H7 (cell line): Measurements from ENCODE around the gene SHISA7. TPM values are rescaled to one million over a fixed set of nuclear protein-coding genes. Genes with fewer than 3 reads are reported as not detected.
A peak's percentile ranks its signal among the peaks of the same experiment; 100 is the strongest.

Experiments used
- DNase-seq: peaks from one replicate; pipeline ENCODE4 v3.0.0; 2012
- H3K27me3 ChIP-seq: 2 replicates; pipeline ENCODE4 v1.6.0; 2011; ENCODE audit warnings: mild to moderate bottlenecking, low read length; ENCODE audit not compliant: control insufficient read depth, insufficient read depth
- H3K36me3 ChIP-seq: replicated peaks from 2 replicates; pipeline ENCODE4 v1.5.1; 2011; ENCODE audit warnings: low read length; ENCODE audit not compliant: control insufficient read depth, insufficient read depth
- H3K4me3 ChIP-seq: 2 replicates; pipeline ENCODE4 v1.5.1; 2011; ENCODE audit warnings: low read depth, mild to moderate bottlenecking, control low read depth, low read length, moderate library complexity; ENCODE audit not compliant: insufficient read depth
- total RNA-seq: library from RNA; depleted of rRNA; stranded (reverse); fragments of >200 nt; shearing (Covaris generic); gene quantifications from 2 replicates; pipeline ENCODE4 v1.2.3, GENCODE V29; 2014

The SHISA7 gene
- total RNA-seq, 1 experiment from 2014 or later, result 0.07 TPM

GRCh38 chr19:55474269-55475265 lies 31.5 kb upstream of the SHISA7 start:
- no peak for DNase-seq
- no peaks in the 10 kb centered on the region for H3K36me3 ChIP-seq
- H3K4me3 ChIP-seq, result no peak overlapping the region
- no peaks in the 10 kb centered on the region for H3K27me3 ChIP-seq

- H3K4me3 ChIP-seq, result no peak overlapping the region
- H3K36me3 ChIP-seq, result no peaks in the 10 kb centered on the region
- peak; percentile 75 for DNase-seq
- no peaks in the 10 kb centered on the region for H3K27me3 ChIP-seq
Measured at GRCh38 chr19:55473225-55474012, 30.3 kb upstream of the SHISA7 start.

GRCh38 chr19:55472463-55472862 lies 29.4 kb upstream of the SHISA7 start:
- no peak overlapping the region for H3K4me3 ChIP-seq
- H3K27me3 ChIP-seq, result no peaks in the 10 kb centered on the region; the same call in 1 of the 2 replicates
- DNase-seq, result no peak
- no peaks in the 10 kb centered on the region for H3K36me3 ChIP-seq

DNA sequence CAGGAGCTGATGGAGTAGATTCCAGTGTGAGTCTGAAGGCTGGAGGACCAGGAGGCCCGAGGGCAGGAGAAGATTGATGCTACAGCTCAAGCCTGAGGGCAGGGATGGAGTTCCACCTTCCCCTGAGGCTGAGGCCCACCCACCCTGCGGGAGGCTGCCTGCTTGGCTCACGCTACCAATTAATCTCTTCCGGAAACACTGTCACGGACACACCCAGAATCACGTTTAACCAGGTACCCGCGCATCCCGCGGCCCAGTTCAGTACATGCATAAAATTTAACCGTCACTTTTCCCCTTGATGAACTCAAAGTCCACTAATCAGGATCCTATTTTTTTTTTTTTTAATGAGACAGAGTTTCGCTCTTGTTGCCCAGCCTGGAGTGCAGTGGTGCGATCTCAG lies 28.2 kb upstream of the SHISA7 start:
- no peak for DNase-seq
- Histone ChIP-seq H3K4me3 (no peak overlapping the region), H3K36me3 (no peaks in the 10 kb centered on the region), H3K27me3 (no peaks in the 10 kb centered on the region; the same call in 1 of the 2 replicates)

- Histone ChIP-seq H3K4me3 (no peak overlapping the region), H3K36me3 (no peaks in the 10 kb centered on the region)
- DNase-seq, result no peak
Measured at GRCh38 chr19:55468054-55468393, 24.9 kb upstream of the SHISA7 start.

GRCh38 chr19:55467236-55468053 lies 24.3 kb upstream of the SHISA7 start:
- Histone ChIP-seq H3K4me3 (no peak overlapping the region), H3K27me3 (peaks cover 20% of the 10 kb centered on the region; the same call in 1 of the 2 replicates), H3K36me3 (no peaks in the 10 kb centered on the region)
- peak; percentile 96 for DNase-seq

More at GRCh38 chr19:55468054-55468393, 24.9 kb upstream of the SHISA7 start:
- H3K27me3 ChIP-seq, result peaks cover 18% of the 10 kb centered on the region; the same call in 1 of the 2 replicates

DNA sequence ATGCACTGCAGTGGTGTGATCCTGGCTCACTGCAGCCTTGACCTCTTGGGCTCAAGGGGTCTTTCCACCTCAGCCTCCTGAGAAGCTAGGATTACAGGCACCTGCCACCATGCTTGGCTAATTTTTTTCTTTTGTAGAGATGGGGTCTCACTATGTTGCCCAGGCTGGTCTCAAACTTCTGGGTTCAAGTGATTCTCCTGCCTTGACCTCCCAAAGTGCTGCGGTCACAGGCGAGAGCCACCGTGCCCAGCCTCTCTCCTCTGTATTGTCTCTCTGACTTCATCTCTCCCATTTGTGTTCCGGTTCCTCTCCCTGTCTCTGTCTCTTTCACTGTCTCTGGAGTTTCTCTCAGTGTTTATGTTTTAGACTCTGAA lies 23.1 kb upstream of the SHISA7 start:
- no peak overlapping the region for H3K4me3 ChIP-seq

DNA sequence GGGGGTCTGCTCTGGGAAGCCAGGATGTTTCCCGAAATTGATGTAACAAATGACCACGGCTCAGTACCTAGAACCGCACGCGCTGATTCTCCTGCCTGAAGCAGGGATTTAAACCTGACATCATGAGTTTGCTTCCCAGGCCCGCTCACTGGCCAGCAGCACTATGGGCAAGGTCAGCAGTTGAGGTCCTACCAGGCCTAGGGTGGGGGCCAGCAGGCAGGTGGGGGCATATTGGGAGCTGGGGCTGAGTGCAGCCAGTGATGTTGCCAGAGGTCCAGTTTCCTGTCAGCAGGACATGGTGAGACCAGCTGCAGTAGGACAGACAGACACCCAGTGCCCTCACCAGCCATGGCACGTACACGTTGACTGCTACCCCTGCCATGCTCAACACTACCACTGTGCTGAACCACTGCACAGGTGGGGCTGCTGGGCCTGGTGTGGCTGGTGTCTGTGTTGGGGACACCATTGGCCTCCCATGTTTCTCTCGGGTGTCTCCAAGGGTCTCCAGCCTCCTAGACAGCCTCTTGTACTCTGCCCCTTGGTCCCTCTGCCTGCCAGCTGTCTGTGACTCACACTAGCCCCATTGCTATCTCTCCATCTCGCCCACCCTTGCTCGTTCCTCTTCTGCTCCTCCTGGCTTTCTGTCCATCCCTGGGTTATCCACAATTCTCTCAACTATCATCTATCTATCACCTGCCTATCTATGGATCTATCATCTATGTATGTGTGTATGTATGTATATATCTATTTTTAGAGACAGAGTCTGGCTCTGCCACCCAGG lies 22.6 kb upstream of the SHISA7 start:
- peaks cover 20% of the 10 kb centered on the region; the same call in 1 of the 2 replicates for H3K27me3 ChIP-seq
- no peak overlapping the region for H3K4me3 ChIP-seq
- H3K36me3 ChIP-seq, result no peaks in the 10 kb centered on the region
- no peak for DNase-seq

More for the DNA sequence above, 23.1 kb upstream of the SHISA7 start:
- DNase-seq, result no peak
- peaks cover 20% of the 10 kb centered on the region; the same call in 1 of the 2 replicates for H3K27me3 ChIP-seq
- H3K36me3 ChIP-seq, result no peaks in the 10 kb centered on the region

DNA sequence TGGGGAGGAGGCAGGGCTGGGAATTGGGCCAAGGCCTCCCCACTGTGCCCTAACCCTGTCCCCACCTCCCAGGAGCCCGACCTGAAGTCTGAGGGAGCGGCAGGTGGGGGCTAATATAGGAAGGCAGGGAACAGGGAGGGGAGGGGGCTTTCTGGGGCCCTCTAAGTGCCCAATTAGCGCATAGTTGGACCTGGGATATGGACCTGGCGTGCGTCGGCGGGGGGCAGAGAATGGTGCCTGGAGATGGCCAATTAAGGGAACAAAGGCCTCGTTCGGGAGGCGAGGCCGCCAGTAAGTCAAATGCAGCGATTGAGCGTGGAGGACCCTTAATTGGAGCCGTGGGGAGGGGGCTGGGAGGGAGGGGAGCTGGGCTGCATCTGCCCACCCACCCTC lies 21.6 kb upstream of the SHISA7 start, which contains the start of gene C19orf85:
Gene C19orf85, minus strand, starts transcription at position 90 of the 393 bp plus-strand sequence. CDS start 197 bp downstream, outside the sequence.
- peaks cover 20% of the 10 kb centered on the region; the same call in 1 of the 2 replicates for H3K27me3 ChIP-seq
- DNase-seq, result peak; percentile 62
- peak within 1 kb of the TSS; percentile 26 for H3K4me3 ChIP-seq
- no peaks in the 10 kb centered on the region for H3K36me3 ChIP-seq

DNA sequence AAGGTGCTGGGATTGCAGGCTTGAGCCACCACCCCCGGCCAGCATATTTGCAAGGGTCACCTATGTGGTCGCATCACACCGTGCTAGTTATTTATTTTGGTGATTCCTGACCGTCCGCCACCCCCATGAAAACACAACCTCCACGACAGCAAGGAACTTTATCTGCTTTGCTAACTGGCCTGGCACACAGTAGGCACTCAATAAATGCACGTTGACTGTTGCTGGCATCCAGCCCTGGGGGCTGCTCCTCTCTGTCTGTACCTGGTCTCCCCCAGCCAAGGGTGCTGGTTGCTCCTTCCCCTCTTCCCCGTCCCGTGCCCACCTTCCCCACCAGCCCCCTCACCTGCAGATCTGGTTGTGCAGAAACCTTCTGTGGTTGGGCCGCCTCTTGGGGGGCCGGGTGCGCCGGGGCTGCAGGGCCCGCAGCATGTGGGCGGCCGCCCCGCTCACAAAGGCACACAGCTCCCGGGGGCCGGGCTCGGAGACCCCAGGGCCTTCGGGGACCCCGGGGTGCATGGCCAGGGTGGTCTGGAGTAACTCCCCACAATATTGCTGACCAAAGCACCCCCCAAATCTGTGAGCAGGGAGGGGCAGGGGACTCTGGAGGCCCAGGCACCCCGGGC lies 21.1 kb upstream of the SHISA7 start:
- no peak for DNase-seq
- Histone ChIP-seq H3K4me3 (peak overlapping the region; percentile 26), H3K27me3 (peaks cover 20% of the 10 kb centered on the region; the same call in 1 of the 2 replicates)

DNA sequence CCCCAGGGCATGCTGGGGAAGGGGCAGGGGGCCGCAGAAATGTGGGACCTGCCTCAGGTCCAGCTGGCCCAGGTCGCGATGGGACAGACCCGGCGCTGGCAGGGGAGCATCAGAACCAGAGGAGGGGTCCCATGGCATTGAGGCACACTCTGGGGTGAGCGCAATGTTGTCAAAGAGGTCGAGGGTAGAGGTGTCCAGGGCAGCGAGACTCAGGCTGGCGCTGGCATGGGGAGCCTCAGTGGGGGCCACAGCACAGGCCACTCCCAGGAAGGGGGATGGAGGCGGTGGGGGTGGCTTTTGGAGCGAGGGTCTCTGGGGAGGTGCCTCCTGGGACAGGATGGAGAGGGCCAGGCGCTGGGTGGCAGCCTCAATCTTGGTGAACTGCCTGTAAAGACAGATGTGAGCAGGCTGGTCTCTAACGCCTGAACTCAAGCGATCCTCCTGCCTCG lies 20.5 kb upstream of the SHISA7 start:
- DNase-seq, result no peak
- Histone ChIP-seq H3K36me3 (no peaks in the 10 kb centered on the region), H3K4me3 (no peak overlapping the region), H3K27me3 (peaks cover 20% of the 10 kb centered on the region; the same call in 1 of the 2 replicates)

More for the DNA sequence above, 21.1 kb upstream of the SHISA7 start:
- no peaks in the 10 kb centered on the region for H3K36me3 ChIP-seq

- H3K4me3 ChIP-seq, result no peak overlapping the region
- DNase-seq, result no peak
- peaks cover 20% of the 10 kb centered on the region; the same call in 1 of the 2 replicates for H3K27me3 ChIP-seq
- H3K36me3 ChIP-seq, result no peaks in the 10 kb centered on the region
Measured at GRCh38 chr19:55462722-55463121, 19.6 kb upstream of the SHISA7 start.
